ENCODE data around the gene SLC4A1AP. TPM values are rescaled to one million over a fixed set of nuclear protein-coding genes. Genes with fewer than 3 reads are reported as not detected.

SLC4A1AP gene
- total and polyA plus RNA-seq, 2 of the 13 experiments (the other 11 are each of a cell fraction or from before 2014, with no cell fraction given): 15.3 to 44.6 TPM

DNA sequence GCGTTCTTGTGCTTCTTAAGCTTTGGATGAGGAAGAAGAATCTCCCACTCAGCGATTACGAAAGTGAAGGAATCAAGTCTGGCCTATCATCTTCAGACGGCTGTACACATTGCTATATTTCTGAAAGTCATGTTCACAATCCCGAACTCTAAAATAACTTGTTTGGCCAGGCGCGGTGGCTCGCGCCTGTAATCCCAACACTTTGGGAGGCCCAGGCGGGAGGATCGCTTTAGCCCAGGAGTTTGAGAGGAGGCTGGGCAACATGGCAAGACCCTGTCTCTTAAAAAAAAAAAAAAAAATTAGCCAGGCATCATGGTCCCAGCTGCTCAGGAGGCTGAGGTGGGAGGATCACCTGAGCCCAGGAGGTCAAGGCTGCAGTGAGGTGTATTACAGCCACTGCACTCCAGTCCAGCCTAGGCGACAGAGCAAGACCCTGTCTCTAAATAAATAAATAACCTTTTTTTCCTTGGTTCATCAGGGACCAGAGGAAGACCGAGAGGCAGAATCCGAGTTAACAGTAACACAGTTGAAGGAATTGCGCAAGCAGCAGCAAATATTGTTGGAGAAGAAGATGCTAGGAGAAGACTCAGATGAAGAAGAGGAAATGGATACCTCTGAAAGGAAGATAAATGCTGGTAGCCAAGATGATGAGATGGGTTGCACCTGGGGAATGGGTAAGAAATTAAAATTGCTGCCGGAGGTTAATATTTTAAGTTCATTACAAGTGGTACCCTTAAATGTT lies 1.1 kb downstream of the SLC4A1AP start (continued):
- TF ChIP-seq ZNF121 (CRISPR knock-in tag; IDR thresholded peaks at IDR 0.05) (0 out of 2 replicates have a peak, but pooled peaks have one; percentile 20), TARDBP (CRISPR knock-in tag; IDR thresholded peaks at IDR 0.05) (peak; percentile 26; the same call in 1 of the 2 replicates), CEBPB (IDR thresholded peaks at IDR 0.05; ENCODE audit: borderline replicate concordance, low read depth, low read length) (peak; percentile 93), RBM22 (optimal IDR thresholded peaks at IDR 0.05; ENCODE audit: low read length) (no peak), ZNF253 (CRISPR knock-in tag; IDR thresholded peaks at IDR 0.05; ENCODE audit: borderline replicate concordance) (0 out of 2 replicates have a peak, but pooled peaks have one; percentile 12), TAF1 (CRISPR knock-in tag; IDR thresholded peaks at IDR 0.05) (no peak), ELF1 (CRISPR knock-in tag; IDR thresholded peaks at IDR 0.05) (no peak), ZNF615 (CRISPR knock-in tag; IDR thresholded peaks at IDR 0.05; ENCODE audit: borderline replicate concordance) (no peak), ZNF790 (CRISPR knock-in tag; IDR thresholded peaks at IDR 0.05; ENCODE audit: borderline replicate concordance) (no peak), ZNF331 (CRISPR knock-in tag; IDR thresholded peaks at IDR 0.05) (no peak), CEBPG (CRISPR knock-in tag; IDR thresholded peaks at IDR 0.05) (peak; percentile 90), ZNF292 (CRISPR knock-in tag; IDR thresholded peaks at IDR 0.05; ENCODE audit: borderline replicate concordance, low read depth) (no peak), THYN1 (CRISPR knock-in tag; IDR thresholded peaks at IDR 0.05; ENCODE audit: borderline replicate concordance, low read depth) (no peak), ZNF326 (CRISPR knock-in tag; IDR thresholded peaks at IDR 0.05; ENCODE audit: borderline replicate concordance) (no peak), ZNF17 (CRISPR knock-in tag; IDR thresholded peaks at IDR 0.05) (peak; percentile 20; the same call in 1 of the 2 replicates), RFXANK (CRISPR knock-in tag; IDR thresholded peaks at IDR 0.05) (no peak), ZNF160 (CRISPR knock-in tag; IDR thresholded peaks at IDR 0.05) (no peak), KAT8 (CRISPR knock-in tag; IDR thresholded peaks at IDR 0.05) (0 out of 2 replicates have a peak, but pooled peaks have one; percentile 18)
- TF ChIP-seq, protein P1, sequence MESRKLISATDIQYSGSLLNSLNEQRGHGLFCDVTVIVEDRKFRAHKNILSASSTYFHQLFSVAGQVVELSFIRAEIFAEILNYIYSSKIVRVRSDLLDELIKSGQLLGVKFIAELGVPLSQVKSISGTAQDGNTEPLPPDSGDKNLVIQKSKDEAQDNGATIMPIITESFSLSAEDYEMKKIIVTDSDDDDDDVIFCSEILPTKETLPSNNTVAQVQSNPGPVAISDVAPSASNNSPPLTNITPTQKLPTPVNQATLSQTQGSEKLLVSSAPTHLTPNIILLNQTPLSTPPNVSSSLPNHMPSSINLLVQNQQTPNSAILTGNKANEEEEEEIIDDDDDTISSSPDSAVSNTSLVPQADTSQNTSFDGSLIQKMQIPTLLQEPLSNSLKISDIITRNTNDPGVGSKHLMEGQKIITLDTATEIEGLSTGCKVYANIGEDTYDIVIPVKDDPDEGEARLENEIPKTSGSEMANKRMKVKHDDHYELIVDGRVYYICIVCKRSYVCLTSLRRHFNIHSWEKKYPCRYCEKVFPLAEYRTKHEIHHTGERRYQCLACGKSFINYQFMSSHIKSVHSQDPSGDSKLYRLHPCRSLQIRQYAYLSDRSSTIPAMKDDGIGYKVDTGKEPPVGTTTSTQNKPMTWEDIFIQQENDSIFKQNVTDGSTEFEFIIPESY (CRISPR knock-in tag; IDR thresholded peaks at IDR 0.05): peak; percentile 67; the same call in 1 of the 2 replicates
- TF ChIP-seq, protein P2, sequence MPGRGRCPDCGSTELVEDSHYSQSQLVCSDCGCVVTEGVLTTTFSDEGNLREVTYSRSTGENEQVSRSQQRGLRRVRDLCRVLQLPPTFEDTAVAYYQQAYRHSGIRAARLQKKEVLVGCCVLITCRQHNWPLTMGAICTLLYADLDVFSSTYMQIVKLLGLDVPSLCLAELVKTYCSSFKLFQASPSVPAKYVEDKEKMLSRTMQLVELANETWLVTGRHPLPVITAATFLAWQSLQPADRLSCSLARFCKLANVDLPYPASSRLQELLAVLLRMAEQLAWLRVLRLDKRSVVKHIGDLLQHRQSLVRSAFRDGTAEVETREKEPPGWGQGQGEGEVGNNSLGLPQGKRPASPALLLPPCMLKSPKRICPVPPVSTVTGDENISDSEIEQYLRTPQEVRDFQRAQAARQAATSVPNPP (CRISPR knock-in tag; IDR thresholded peaks at IDR 0.05): no peak
- TF ChIP-seq, protein P3, sequence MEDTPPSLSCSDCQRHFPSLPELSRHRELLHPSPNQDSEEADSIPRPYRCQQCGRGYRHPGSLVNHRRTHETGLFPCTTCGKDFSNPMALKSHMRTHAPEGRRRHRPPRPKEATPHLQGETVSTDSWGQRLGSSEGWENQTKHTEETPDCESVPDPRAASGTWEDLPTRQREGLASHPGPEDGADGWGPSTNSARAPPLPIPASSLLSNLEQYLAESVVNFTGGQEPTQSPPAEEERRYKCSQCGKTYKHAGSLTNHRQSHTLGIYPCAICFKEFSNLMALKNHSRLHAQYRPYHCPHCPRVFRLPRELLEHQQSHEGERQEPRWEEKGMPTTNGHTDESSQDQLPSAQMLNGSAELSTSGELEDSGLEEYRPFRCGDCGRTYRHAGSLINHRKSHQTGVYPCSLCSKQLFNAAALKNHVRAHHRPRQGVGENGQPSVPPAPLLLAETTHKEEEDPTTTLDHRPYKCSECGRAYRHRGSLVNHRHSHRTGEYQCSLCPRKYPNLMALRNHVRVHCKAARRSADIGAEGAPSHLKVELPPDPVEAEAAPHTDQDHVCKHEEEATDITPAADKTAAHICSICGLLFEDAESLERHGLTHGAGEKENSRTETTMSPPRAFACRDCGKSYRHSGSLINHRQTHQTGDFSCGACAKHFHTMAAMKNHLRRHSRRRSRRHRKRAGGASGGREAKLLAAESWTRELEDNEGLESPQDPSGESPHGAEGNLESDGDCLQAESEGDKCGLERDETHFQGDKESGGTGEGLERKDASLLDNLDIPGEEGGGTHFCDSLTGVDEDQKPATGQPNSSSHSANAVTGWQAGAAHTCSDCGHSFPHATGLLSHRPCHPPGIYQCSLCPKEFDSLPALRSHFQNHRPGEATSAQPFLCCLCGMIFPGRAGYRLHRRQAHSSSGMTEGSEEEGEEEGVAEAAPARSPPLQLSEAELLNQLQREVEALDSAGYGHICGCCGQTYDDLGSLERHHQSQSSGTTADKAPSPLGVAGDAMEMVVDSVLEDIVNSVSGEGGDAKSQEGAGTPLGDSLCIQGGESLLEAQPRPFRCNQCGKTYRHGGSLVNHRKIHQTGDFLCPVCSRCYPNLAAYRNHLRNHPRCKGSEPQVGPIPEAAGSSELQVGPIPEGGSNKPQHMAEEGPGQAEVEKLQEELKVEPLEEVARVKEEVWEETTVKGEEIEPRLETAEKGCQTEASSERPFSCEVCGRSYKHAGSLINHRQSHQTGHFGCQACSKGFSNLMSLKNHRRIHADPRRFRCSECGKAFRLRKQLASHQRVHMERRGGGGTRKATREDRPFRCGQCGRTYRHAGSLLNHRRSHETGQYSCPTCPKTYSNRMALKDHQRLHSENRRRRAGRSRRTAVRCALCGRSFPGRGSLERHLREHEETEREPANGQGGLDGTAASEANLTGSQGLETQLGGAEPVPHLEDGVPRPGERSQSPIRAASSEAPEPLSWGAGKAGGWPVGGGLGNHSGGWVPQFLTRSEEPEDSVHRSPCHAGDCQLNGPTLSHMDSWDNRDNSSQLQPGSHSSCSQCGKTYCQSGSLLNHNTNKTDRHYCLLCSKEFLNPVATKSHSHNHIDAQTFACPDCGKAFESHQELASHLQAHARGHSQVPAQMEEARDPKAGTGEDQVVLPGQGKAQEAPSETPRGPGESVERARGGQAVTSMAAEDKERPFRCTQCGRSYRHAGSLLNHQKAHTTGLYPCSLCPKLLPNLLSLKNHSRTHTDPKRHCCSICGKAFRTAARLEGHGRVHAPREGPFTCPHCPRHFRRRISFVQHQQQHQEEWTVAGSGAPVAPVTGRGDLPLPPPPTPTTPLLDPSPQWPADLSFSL (CRISPR knock-in tag; IDR thresholded peaks at IDR 0.05): no peak

Data from HepG2 (cell line).